GM12892 (cell line): ENCODE measurements around the gene NCSTN.

Source experiments
- POLR2A ChIP-seq: IDR thresholded peaks from 2 replicates; pipeline ENCODE4 v1.6.1; 2011; ENCODE audit warnings: low read depth, low read length, control low read depth
- POLR2AphosphoS5 ChIP-seq: IDR thresholded peaks from 2 replicates; pipeline ENCODE4 v1.6.1; 2011; ENCODE audit warnings: low read depth, low read length, control low read depth
- TAF1 ChIP-seq: IDR thresholded peaks from 2 replicates; pipeline ENCODE4 v1.6.1; 2011; ENCODE audit warnings: low read depth, mild to moderate bottlenecking, control low read depth, low read length, borderline replicate concordance

GRCh38 chr1:160322831-160323230 is 20.4 kb upstream of the NCSTN start:
- no peak for TF ChIP-seq POLR2A
- TF ChIP-seq TAF1, result no peak
- TF ChIP-seq POLR2AphosphoS5, result no peak
